ENCODE data around the gene CDC73.

Gene CDC73

GRCh38 chr1:193104907-193105820, 16.7 kb upstream of the CDC73 start, which contains the start of gene GLRX2:
GLRX2 (minus strand) TSS chr1:193105414; CDS start chr1:193105382, 32 bp downstream.
- Histone ChIP-seq H3K36me3 (replicated peaks; ENCODE audit: insufficient read depth, low read length) (no peaks in the 10 kb centered on the region), H3K9ac (ENCODE audit: low read length) (peak within 1 kb of the TSS; percentile 72), H3K4me1 (ENCODE audit: low read length) (peaks cover 15% of the 10 kb centered on the region), H3K4me2 (ENCODE audit: low read depth, low read length) (peak within 1 kb of the TSS; percentile 96), H3K9me3 (replicated peaks; ENCODE audit: insufficient read depth, low read length) (no peaks in the 10 kb centered on the region), H3K79me2 (ENCODE audit: low read length) (peaks cover 34% of the 10 kb centered on the region), H4K20me1 (ENCODE audit: insufficient read depth, low read length) (no peaks in the 10 kb centered on the region), H3K4me3 (ENCODE audit: low read length) (peak within 1 kb of the TSS; percentile 83), H2AFZ (ENCODE audit: low read length) (peak within 1 kb of the TSS; percentile 96), H3K9me2 (replicated peaks; ENCODE audit: insufficient read depth, low read length) (no peaks in the 10 kb centered on the region), H3K27ac (ENCODE audit: low read length) (peak within 1 kb of the TSS; percentile 70), H3F3A (ENCODE audit: insufficient read depth, low read length) (peaks cover 16% of the 10 kb centered on the region; the same call in 1 of the 2 replicates), H3K27me3 (replicated peaks; ENCODE audit: insufficient read depth, low read length) (no peaks in the 10 kb centered on the region)
- DNase-seq: peak; percentile 86
- TF ChIP-seq EZH2 (optimal IDR thresholded peaks at IDR 0.05; ENCODE audit: low read depth, low read length) (no peak), CTCF (IDR thresholded peaks at IDR 0.05; ENCODE audit: low read length) (peak; percentile 15), EZH2phosphoT487 (IDR thresholded peaks at IDR 0.05; ENCODE audit: low read length) (no peak)

- Histone ChIP-seq H3K9ac (ENCODE audit: low read length) (peak overlapping the region; percentile 69), H3K27me3 (replicated peaks; ENCODE audit: insufficient read depth, low read length) (no peaks in the 10 kb centered on the region), H3K4me1 (ENCODE audit: low read length) (peaks cover 15% of the 10 kb centered on the region), H2AFZ (ENCODE audit: low read length) (peak overlapping the region; percentile 96), H3K9me3 (replicated peaks; ENCODE audit: insufficient read depth, low read length) (no peaks in the 10 kb centered on the region), H4K20me1 (ENCODE audit: insufficient read depth, low read length) (no peaks in the 10 kb centered on the region), H3K27ac (ENCODE audit: low read length) (peak overlapping the region; percentile 58; the same call in 1 of the 2 replicates), H3K9me2 (replicated peaks; ENCODE audit: insufficient read depth, low read length) (no peaks in the 10 kb centered on the region), H3K4me3 (ENCODE audit: low read length) (peak overlapping the region; percentile 83), H3K36me3 (replicated peaks; ENCODE audit: insufficient read depth, low read length) (no peaks in the 10 kb centered on the region), H3K4me2 (ENCODE audit: low read depth, low read length) (peak overlapping the region; percentile 96), H3K79me2 (ENCODE audit: low read length) (peaks cover 34% of the 10 kb centered on the region), H3F3A (ENCODE audit: insufficient read depth, low read length) (peaks cover 16% of the 10 kb centered on the region; the same call in 1 of the 2 replicates)
- DNase-seq: no peak
- TF ChIP-seq EZH2 (optimal IDR thresholded peaks at IDR 0.05; ENCODE audit: low read depth, low read length): no peak
- TF ChIP-seq CTCF (IDR thresholded peaks at IDR 0.05; ENCODE audit: low read length): no peak
- no peak for TF ChIP-seq EZH2phosphoT487 (IDR thresholded peaks at IDR 0.05; ENCODE audit: low read length)
Measured at GRCh38 chr1:193105821-193106177, 16.0 kb upstream of the CDC73 start.

- peaks cover 23% of the 10 kb centered on the region for H3F3A ChIP-seq (ENCODE audit: insufficient read depth, low read length)
- no peak overlapping the region for H3K9ac ChIP-seq (ENCODE audit: low read length)
- no peaks in the 10 kb centered on the region for H3K9me2 ChIP-seq (replicated peaks; ENCODE audit: insufficient read depth, low read length)
- H3K9me3 ChIP-seq (replicated peaks; ENCODE audit: insufficient read depth, low read length): no peaks in the 10 kb centered on the region
- no peak overlapping the region for H3K4me2 ChIP-seq (ENCODE audit: low read depth, low read length)
- H2AFZ ChIP-seq (ENCODE audit: low read length): no peak overlapping the region
- H3K27ac ChIP-seq (ENCODE audit: low read length): no peak overlapping the region
- no peak overlapping the region for H3K4me3 ChIP-seq (ENCODE audit: low read length)
- peaks cover 14% of the 10 kb centered on the region for H3K79me2 ChIP-seq (ENCODE audit: low read length)
- no peak for DNase-seq
- TF ChIP-seq EZH2 (optimal IDR thresholded peaks at IDR 0.05; ENCODE audit: low read depth, low read length): no peak
- TF ChIP-seq EZH2phosphoT487 (IDR thresholded peaks at IDR 0.05; ENCODE audit: low read length): no peak
- no peak for TF ChIP-seq CTCF (IDR thresholded peaks at IDR 0.05; ENCODE audit: low read length)
- no peaks in the 10 kb centered on the region for H3K36me3 ChIP-seq (replicated peaks; ENCODE audit: insufficient read depth, low read length)
- peaks cover 28% of the 10 kb centered on the region for H3K4me1 ChIP-seq (ENCODE audit: low read length)
- no peaks in the 10 kb centered on the region for H4K20me1 ChIP-seq (ENCODE audit: insufficient read depth, low read length)
- no peaks in the 10 kb centered on the region for H3K27me3 ChIP-seq (replicated peaks; ENCODE audit: insufficient read depth, low read length)
Measured at GRCh38 chr1:193108471-193108870, 13.4 kb upstream of the CDC73 start.

Data from MM.1S (cell line).